K562 (cell line): ENCODE results near the gene CFL1. TPM values are rescaled to one million over a fixed set of nuclear protein-coding genes. Genes with fewer than 3 reads are reported as not detected.
A peak's percentile ranks its signal among the peaks of the same experiment; 100 is the strongest.

Experiments
- ATAC-seq: fragments of 200-7000 bp; cut with Tn5 transposase; 3 replicates; pipeline ENCODE4 v1.9.1; 2020; ENCODE audit warnings: moderate library complexity
- BruUV-seq: library from RNA; stranded (reverse); fragments of 400-500 nt; replicated peaks from 2 replicates; lab custom pipeline; 2021; lab: Mats Ljungman, UMichigan
- CTCF ChIA-PET: fragments of 300-600 bp; formaldehyde crosslinking; extraction: SDS; loops from one replicate; lab custom pipeline; 2021; ENCODE audit warnings: low intra/inter-chr PET ratio; lab: Yijun Ruan, JAX
- POLR2A ChIA-PET: fragments of 300-600, 350-650 bp; sonication (Branson Sonifier 250); formaldehyde crosslinking; extraction: SDS; loops from one replicate; lab custom pipeline; 2021; ENCODE audit warnings: antibody characterized with exemption, inconsistent platforms; lab: Yijun Ruan, JAX
- DNase-seq, 4 experiments: peaks; one replicate each; pipeline versions ENCODE4 v3.0.0 to v3.0.0-alpha.2; 2011 to 2018; ENCODE audit warnings: low spot score in 3 of 4, mixed read lengths in 3 of 4; ENCODE audit errors: extremely low read depth in 1 of 4
- FAIRE-seq: peaks from 2 replicates; lab custom pipeline; 2011; peaks lifted over from hg19 to GRCh38; lab: Jason Lieb, UNC
- H2AFZ ChIP-seq: 2 replicates; pipeline ENCODE4 v1.6.0; 2011; ENCODE audit warnings: low read depth, low read length, control low read depth, inconsistent platforms
- H3K27ac ChIP-seq: fragments of 200-600 bp; 3 replicates; pipeline ENCODE4 v1.8.0; 2011; ENCODE audit warnings: low read depth, mild to moderate bottlenecking, control low read depth, inconsistent platforms, low read length, moderate library complexity, mixed read lengths; ENCODE audit errors: extremely low read depth
- H3K27me3 ChIP-seq, 2 experiments: fragments of 300-600 bp in 1 of 2; 2 replicates in 1 of 2; 3 replicates in 1 of 2; pipeline versions ENCODE4 v1.6.0 to v1.8.0; 2011; ENCODE audit warnings: inconsistent platforms in 2 of 2, low read length in 2 of 2, mild to moderate bottlenecking in 1 of 2, mixed read lengths in 1 of 2, moderate library complexity in 1 of 2; ENCODE audit not compliant: control insufficient read depth in 2 of 2, insufficient read depth in 2 of 2
- H3K36me3 ChIP-seq: fragments of 300-600 bp; 3 replicates; pipeline ENCODE4 v1.8.0; 2011; ENCODE audit warnings: mild to moderate bottlenecking, low read length, inconsistent platforms; ENCODE audit not compliant: control insufficient read depth, insufficient read depth
- H3K4me1 ChIP-seq, 2 experiments: fragments of 200-600 bp in 1 of 2; replicated peaks in 1 of 2; 2 replicates in 1 of 2; 3 replicates in 1 of 2; pipeline versions ENCODE4 v1.5.1 to v1.8.0; 2011; ENCODE audit warnings: inconsistent platforms in 2 of 2, low read length in 2 of 2, mild to moderate bottlenecking in 1 of 2, mixed read lengths in 1 of 2, moderate library complexity in 1 of 2; ENCODE audit not compliant: control insufficient read depth in 2 of 2, insufficient read depth in 2 of 2
- H3K4me2 ChIP-seq: 2 replicates; pipeline ENCODE4 v1.6.1; 2011; ENCODE audit warnings: low read length, control low read depth, inconsistent platforms, mixed read lengths; ENCODE audit not compliant: insufficient read depth
- H3K4me3 ChIP-seq: fragments of 200-600 bp; sonication (generic), shearing (Covaris generic); 2 replicates; pipeline ENCODE4 v1.5.1; 2016; ENCODE audit warnings: control low read depth, inconsistent platforms
- H3K79me2 ChIP-seq: fragments of 200-600 bp; 3 replicates; pipeline ENCODE4 v1.8.0; 2011; ENCODE audit warnings: low read length, inconsistent platforms; ENCODE audit not compliant: control insufficient read depth, insufficient read depth
- H3K9ac ChIP-seq, 2 experiments: 2 replicates each; pipeline versions ENCODE4 v1.6.0 to v1.6.1; 2011; ENCODE audit warnings: low read depth in 2 of 2, low read length in 2 of 2, control low read depth in 1 of 2, inconsistent platforms in 1 of 2, mild to moderate bottlenecking in 1 of 2, mixed read lengths in 1 of 2; ENCODE audit not compliant: insufficient read depth in 1 of 2
- H3K9me1 ChIP-seq: one replicate; pipeline ENCODE4 v1.6.0; 2011; ENCODE audit warnings: inconsistent platforms, mild to moderate bottlenecking, low read length, moderate library complexity; ENCODE audit not compliant: control insufficient read depth, insufficient read depth
- H3K9me3 ChIP-seq: replicated peaks from 2 replicates; pipeline ENCODE4 v1.5.1; 2011; ENCODE audit warnings: low read depth, low read length, inconsistent platforms; ENCODE audit not compliant: control insufficient read depth, insufficient read depth
- H4K20me1 ChIP-seq: replicated peaks from 2 replicates; pipeline ENCODE4 v1.6.1; 2011; ENCODE audit warnings: low read length, inconsistent platforms, mixed read lengths; ENCODE audit not compliant: control insufficient read depth, insufficient read depth
- HDAC3 ChIP-seq: fragments of 450-650 bp; IDR thresholded peaks from 2 replicates; pipeline ENCODE4 v1.6.1; 2018; ENCODE audit warnings: borderline replicate concordance, mild to moderate bottlenecking, moderate library complexity; ENCODE audit not compliant: partially characterized antibody
- NCOA6 ChIP-seq: fragments of 450-650 bp; IDR thresholded peaks from 2 replicates; pipeline ENCODE4 v1.6.1; 2017; ENCODE audit warnings: mild to moderate bottlenecking
- NFATC3 ChIP-seq: fragments of 450-650 bp; IDR thresholded peaks from 2 replicates; pipeline ENCODE4 v1.6.1; 2017; ENCODE audit warnings: mild to moderate bottlenecking
- TEAD1 ChIP-seq, 2 experiments: fragments of 450-650 bp in 1 of 2; sonication (generic) in 1 of 2; formaldehyde crosslinking; IDR thresholded peaks; 2 replicates each; pipeline versions ENCODE4 v1.4.0 to v1.8.0; 2020 to 2022; ENCODE audit warnings: mild to moderate bottlenecking in 2 of 2, missing genetic modification reagents in 1 of 2
- ZNF316 ChIP-seq: fragments of 450-650 bp; IDR thresholded peaks from 2 replicates; pipeline ENCODE4 v1.6.1; 2016
- WGBS: fragments of 100-300 bp; shearing (Covaris generic); methylation state at CpG from one replicate; pipeline ENCODE4 v1.1.6; 2016; ENCODE audit warnings: low coverage, mixed read lengths; ENCODE audit not compliant: insufficient coverage; ENCODE audit errors: missing lambda C conversion rate; 5-methylcytosine and 5-hydroxymethylcytosine counted together
- in situ Hi-C: fragments of 300-500 bp; cut with MboI; formaldehyde crosslinking; loops from 4 replicates; pipeline ENCODE4 v1.15.0; 2018; ENCODE audit warnings: inconsistent platforms, mixed read lengths
- intact Hi-C: fragments of 100-400 bp; cut with micrococcal nuclease; formaldehyde crosslinking; loops from 2 replicates; pipeline ENCODE4 v1.14.2; 2022
- polyA plus RNA-seq, 8 experiments: library from polyadenylated mRNA; depleted of rRNA in 4 of 8; stranded (reverse) in 5 of 8; unstranded in 3 of 8; fragments of >200 nt; fragmentation: Nextera tagmentation in 2 of 8; fragmentation: Illumina TruSeq in 1 of 8; extraction: Ambion mirVana in 2 of 8; extraction: Trizol in 1 of 8; gene quantifications; 2 replicates each; pipeline versions ENCODE4 v1.2.1 to v1.2.3, GENCODE V29; 2011 to 2014; ENCODE audit warnings: inconsistent platforms in 1 of 8, missing spikeins in 1 of 8
- total RNA-seq, 7 experiments: library from RNA; depleted of rRNA in 6 of 7; stranded (reverse); fragments of >200 nt in 6 of 7; fragmentation: Illumina TruSeq in 2 of 7; extraction: Trizol in 2 of 7; gene quantifications; 2 replicates each; pipeline versions ENCODE4 v1.2.1 to v1.2.3, GENCODE V29; 2011 to 2021; ENCODE audit warnings: low replicate concordance in 1 of 7

Gene CFL1
- total and polyA plus RNA-seq, 9 of the 15 experiments (the other 6 are each of a cell fraction or from before 2014, with no cell fraction given) = 105 to 1,101 (median 859) TPM

DNA sequence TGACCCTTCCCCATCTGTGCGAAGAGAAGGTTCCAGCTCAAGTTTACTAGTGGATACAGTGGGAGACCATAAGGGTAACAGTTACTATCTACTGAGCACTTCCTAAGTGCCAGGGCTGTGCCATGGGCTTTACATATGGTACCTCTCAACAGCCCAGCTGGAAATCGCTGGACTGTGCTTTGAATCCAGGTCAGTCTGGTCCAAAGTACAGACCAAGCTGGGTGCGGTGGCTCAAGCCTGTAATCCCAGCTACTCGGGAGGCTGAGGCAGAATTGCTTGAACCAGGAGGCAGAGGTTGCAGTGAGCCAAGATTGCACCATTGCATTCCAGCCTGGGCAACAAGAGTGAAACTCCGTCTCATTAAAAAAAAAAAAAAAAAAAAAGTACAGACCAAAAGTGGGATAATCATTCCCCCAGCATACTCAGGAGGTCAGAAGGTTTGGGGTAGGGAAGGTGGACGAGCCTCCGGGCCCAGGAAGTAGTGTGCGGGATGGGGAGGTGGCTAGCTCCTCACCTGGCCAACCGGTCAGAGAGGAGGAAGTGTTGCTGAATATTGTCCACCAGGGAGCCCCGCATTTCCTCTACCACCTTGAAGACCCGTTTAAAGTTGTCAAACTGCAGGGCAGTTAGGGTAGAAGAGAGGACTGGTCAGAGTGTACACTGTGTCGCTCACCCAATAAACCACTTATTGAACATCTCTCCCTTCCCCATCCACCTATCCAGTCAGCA, 28.0 kb upstream of the CFL1 start:
- CTCF ChIA-PET = interaction anchor here (0.5 to 1.4 kb wide), 3 partner anchors 11 to 260 kb away, joined by 3 to 5 read pairs (median 4); partner anchors contain the start of gene MUS81
- H3K9me3 ChIP-seq = no peaks in the 10 kb centered on the region
- H3K4me3 ChIP-seq = no peak overlapping the region
- in situ Hi-C loops = no loop called here
- H2AFZ ChIP-seq = no peak overlapping the region
- no TSS peak for BruUV-seq
- H3K9ac ChIP-seq = no peak overlapping the region
- no peak overlapping the region for H3K4me2 ChIP-seq
- peaks cover 23% of the 10 kb centered on the region for H3K79me2 ChIP-seq
- H3K36me3 ChIP-seq = peaks cover 50% of the 10 kb centered on the region
- POLR2A ChIA-PET = interaction anchor here (0.7 to 14.4 kb wide), 7 partner anchors 9 to 222 kb away, joined by 3 to 147 read pairs (median 10); partner anchors contain the start of genes CFL1, FOSL1, MUS81 and RNASEH2C
- H3K9me1 ChIP-seq = no peaks in the 10 kb centered on the region
- H3K27ac ChIP-seq = no peak overlapping the region
- peaks cover 15 to 51% of the 10 kb centered on the region in 2 experiments for H3K4me1 ChIP-seq
- ATAC-seq (no peak), FAIRE-seq (no peak), DNase-seq (no peak)
- H4K20me1 ChIP-seq = peaks cover 3% of the 10 kb centered on the region; the same call in 1 of the 2 replicates
- TF ChIP-seq ZNF316 (peak; percentile 42; the same call in 1 of the 2 replicates), TEAD1 (CRISPR knock-in tag; IDR thresholded peaks at IDR 0.05) (no peak), NCOA6 (no peak), NFATC3 (no peak), HDAC3 (no peak)
- intact Hi-C loops = loop anchor here (5.0 kb wide), 2 partner anchors 104 to 174 kb away; partner anchors contain the start of genes AP5B1 and KAT5
- WGBS = 80% methylated on average over 10 of the region's 12 CpGs
- H3K27me3 ChIP-seq = no peaks in the 10 kb centered on the region
